T-helper 1 cell treated with Interleukin-12 subunit alpha and Interleukin-12 subunit beta and Interleukin-4 antibody, amounts not matched to agents 30 μg/mL and 1 μg/mL, for 36 hours (primary cell): Measurements from ENCODE around the gene R3HDM2.

ENCODE experiments used
- H3K27ac Mint-ChIP-seq: one replicate; pipeline ENCODE4 v1.8.0; 2021; ENCODE audit warnings: mild to moderate bottlenecking, mixed read lengths
- H3K27me3 Mint-ChIP-seq: one replicate; pipeline ENCODE4 v1.8.0; 2021; ENCODE audit warnings: low read depth, mixed read lengths
- H3K36me3 Mint-ChIP-seq: one replicate; pipeline ENCODE4 v1.8.0; 2021; ENCODE audit warnings: low read depth, mixed read lengths
- H3K4me1 Mint-ChIP-seq: one replicate; pipeline ENCODE4 v1.8.0; 2021; ENCODE audit warnings: low read depth, mixed read lengths
- H3K4me3 Mint-ChIP-seq: one replicate; pipeline ENCODE4 v1.8.0; 2021; ENCODE audit warnings: mild to moderate bottlenecking, moderate library complexity, mixed read lengths
- H3K9me3 Mint-ChIP-seq: one replicate; pipeline ENCODE4 v1.8.0; 2021; ENCODE audit warnings: mixed read lengths

The R3HDM2 gene

DNA sequence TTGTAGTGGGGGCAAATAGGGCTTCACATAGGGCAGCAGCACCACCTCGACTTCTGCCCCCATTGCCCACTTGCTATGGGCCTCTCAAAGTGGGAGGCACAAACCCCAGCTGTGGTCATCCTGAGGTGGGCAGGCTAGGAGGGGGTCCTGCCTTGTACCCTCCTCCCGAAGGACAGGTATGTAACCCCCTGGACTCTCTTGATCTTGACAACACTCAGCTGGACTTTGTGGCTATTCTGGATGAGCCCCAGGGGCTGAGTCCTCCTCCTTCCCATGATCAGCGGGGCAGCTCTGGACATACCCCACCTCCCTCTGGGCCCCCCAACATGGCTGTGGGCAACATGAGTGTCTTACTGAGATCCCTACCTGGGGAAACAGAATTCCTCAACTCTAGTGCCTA is 40.8 kb upstream of the R3HDM2 start:
- Mint-ChIP-seq H3K36me3 (peaks cover 49% of the 10 kb centered on the region), H3K9me3 (no peaks in the 10 kb centered on the region), H3K4me3 (no peak overlapping the region), H3K4me1 (peaks cover 26% of the 10 kb centered on the region), H3K27ac (no peak overlapping the region), H3K27me3 (no peaks in the 10 kb centered on the region)

- peaks cover 21% of the 10 kb centered on the region for H3K4me1 Mint-ChIP-seq
- no peaks in the 10 kb centered on the region for H3K27me3 Mint-ChIP-seq
- H3K4me3 Mint-ChIP-seq: no peak overlapping the region
- no peak overlapping the region for H3K27ac Mint-ChIP-seq
- H3K36me3 Mint-ChIP-seq: peaks cover 44% of the 10 kb centered on the region
- H3K9me3 Mint-ChIP-seq: no peaks in the 10 kb centered on the region
Observed at GRCh38 chr12:57470970-57471656, 40.3 kb upstream of the R3HDM2 start.

- peaks cover 21% of the 10 kb centered on the region for H3K4me1 Mint-ChIP-seq
- no peak overlapping the region for H3K4me3 Mint-ChIP-seq
- H3K27me3 Mint-ChIP-seq: no peaks in the 10 kb centered on the region
- peaks cover 43% of the 10 kb centered on the region for H3K36me3 Mint-ChIP-seq
- no peaks in the 10 kb centered on the region for H3K9me3 Mint-ChIP-seq
- no peak overlapping the region for H3K27ac Mint-ChIP-seq
Observed at GRCh38 chr12:57470286-57470969, 39.6 kb upstream of the R3HDM2 start.

- Mint-ChIP-seq H3K36me3 (peaks cover 39% of the 10 kb centered on the region), H3K4me1 (peaks cover 21% of the 10 kb centered on the region), H3K27me3 (no peaks in the 10 kb centered on the region), H3K4me3 (no peak overlapping the region), H3K27ac (no peak overlapping the region), H3K9me3 (no peaks in the 10 kb centered on the region)
Observed at GRCh38 chr12:57469296-57470164, 38.7 kb upstream of the R3HDM2 start.

GRCh38 chr12:57467915-57468314 is 37.1 kb upstream of the R3HDM2 start:
- Mint-ChIP-seq H3K4me1 (peaks cover 23% of the 10 kb centered on the region), H3K27ac (no peak overlapping the region)

DNA sequence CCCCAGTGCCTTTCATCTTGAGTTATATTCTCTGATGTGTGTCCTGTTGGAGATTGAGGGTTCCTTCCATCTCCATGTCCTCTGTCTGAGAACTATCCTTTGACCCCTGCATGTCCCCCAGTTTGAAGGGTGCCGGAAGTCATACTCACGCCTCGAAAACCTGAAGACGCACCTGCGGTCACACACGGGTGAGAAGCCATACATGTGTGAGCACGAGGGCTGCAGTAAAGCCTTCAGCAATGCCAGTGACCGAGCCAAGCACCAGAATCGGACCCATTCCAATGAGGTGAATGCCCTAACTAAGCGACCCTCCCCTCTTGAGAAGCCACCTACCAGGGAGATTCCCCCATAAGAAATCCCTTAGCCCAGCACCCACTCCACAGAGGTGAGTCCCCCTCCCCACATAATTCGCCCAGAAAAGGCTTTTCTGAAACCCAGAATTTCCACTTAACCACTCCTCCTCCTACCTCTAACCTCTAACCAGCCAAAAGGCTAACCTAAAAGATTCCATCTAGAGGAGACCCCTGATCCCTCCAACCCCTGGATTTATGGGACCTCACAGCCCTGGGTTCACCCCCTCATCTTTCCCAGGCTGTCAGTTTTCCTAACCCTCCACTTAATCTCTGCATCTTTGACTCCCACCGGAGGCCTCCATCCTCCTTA is 36.5 kb upstream of the R3HDM2 start:
- no peaks in the 10 kb centered on the region for H3K9me3 Mint-ChIP-seq
- peak overlapping the region; percentile 18 for H3K27ac Mint-ChIP-seq
- H3K27me3 Mint-ChIP-seq: peaks cover 5% of the 10 kb centered on the region
- H3K36me3 Mint-ChIP-seq: peaks cover 22% of the 10 kb centered on the region
- H3K4me3 Mint-ChIP-seq: no peak overlapping the region
- H3K4me1 Mint-ChIP-seq: peaks cover 26% of the 10 kb centered on the region

More at GRCh38 chr12:57467915-57468314, 37.1 kb upstream of the R3HDM2 start:
- Mint-ChIP-seq H3K9me3 (no peaks in the 10 kb centered on the region), H3K27me3 (no peaks in the 10 kb centered on the region), H3K36me3 (peaks cover 27% of the 10 kb centered on the region), H3K4me3 (no peak overlapping the region)

- peaks cover 33% of the 10 kb centered on the region for H3K4me1 Mint-ChIP-seq
- peaks cover 15% of the 10 kb centered on the region for H3K27me3 Mint-ChIP-seq
- no peaks in the 10 kb centered on the region for H3K9me3 Mint-ChIP-seq
- no peak overlapping the region for H3K4me3 Mint-ChIP-seq
- no peak overlapping the region for H3K27ac Mint-ChIP-seq
- peaks cover 17% of the 10 kb centered on the region for H3K36me3 Mint-ChIP-seq
Observed at GRCh38 chr12:57465747-57466505, 35.1 kb upstream of the R3HDM2 start.

DNA sequence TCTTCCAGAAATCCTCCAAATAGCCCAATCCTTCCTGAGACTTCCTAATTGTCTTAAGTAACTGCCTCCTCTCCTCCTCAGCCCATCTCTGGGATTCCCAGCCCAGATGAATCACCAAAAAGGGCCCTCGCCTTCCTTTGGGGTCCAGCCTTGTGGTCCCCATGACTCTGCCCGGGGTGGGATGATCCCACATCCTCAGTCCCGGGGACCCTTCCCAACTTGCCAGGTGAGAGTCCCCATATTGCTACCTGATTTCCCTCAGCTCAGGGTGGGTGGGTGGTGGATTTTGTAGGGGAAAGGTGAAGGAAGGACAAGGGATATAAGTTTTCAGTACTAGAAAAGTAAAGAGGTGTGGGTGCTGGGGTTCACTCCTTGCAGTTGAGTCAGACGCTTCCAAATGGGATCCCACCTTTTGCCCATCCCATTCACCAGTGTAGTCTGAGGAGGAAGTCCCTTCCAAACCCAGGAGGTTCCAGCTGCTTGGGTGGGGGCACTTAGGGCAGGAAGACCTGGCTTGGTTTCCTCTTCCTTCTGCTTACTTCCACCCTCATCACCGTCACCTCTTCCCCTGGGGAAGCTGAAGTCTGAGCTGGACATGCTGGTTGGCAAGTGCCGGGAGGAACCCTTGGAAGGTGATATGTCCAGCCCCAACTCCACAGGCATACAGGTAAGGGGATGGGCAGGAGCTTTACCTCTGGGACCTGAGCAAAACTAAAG is 34.3 kb upstream of the R3HDM2 start:
- Mint-ChIP-seq H3K27me3 (peaks cover 20% of the 10 kb centered on the region), H3K27ac (no peak overlapping the region), H3K36me3 (peaks cover 17% of the 10 kb centered on the region), H3K4me3 (no peak overlapping the region), H3K9me3 (no peaks in the 10 kb centered on the region), H3K4me1 (peaks cover 38% of the 10 kb centered on the region)

DNA sequence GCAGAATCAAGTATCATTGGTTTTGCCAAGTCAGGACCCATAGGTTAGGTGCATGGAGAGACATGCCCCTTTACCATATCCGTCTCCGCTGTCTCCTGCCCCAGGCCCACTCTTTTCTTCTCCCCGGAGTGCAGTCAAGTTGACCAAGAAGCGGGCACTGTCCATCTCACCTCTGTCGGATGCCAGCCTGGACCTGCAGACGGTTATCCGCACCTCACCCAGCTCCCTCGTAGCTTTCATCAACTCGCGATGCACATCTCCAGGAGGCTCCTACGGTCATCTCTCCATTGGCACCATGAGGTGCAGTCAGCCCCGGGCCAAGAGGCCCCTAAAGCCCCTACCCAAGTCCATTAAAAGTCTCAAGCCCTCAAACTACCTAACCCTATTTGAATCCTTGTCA is 33.7 kb upstream of the R3HDM2 start:
- peaks cover 40% of the 10 kb centered on the region for H3K4me1 Mint-ChIP-seq
- H3K27ac Mint-ChIP-seq: no peak overlapping the region
- H3K9me3 Mint-ChIP-seq: no peaks in the 10 kb centered on the region
- H3K36me3 Mint-ChIP-seq: peaks cover 13% of the 10 kb centered on the region
- no peak overlapping the region for H3K4me3 Mint-ChIP-seq
- H3K27me3 Mint-ChIP-seq: peaks cover 22% of the 10 kb centered on the region

DNA sequence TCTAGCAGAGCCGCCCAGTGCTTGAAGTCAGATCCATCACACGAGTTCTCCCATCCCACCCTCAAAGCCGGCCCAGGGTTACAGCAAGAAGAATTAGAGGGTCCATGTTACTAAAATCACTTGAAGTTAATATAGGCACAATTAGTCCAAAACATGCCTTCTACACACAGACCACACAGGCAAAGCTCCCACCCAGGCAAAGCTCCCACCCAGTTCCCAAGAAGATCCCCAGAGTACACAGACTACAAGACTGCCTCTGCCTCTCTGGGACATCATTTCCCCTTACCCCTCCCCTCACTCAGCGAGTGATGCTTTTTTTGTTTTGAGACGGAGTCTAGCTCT is 32.0 kb upstream of the R3HDM2 start:
- peak overlapping the region; percentile 85 for H3K4me3 Mint-ChIP-seq
- H3K27me3 Mint-ChIP-seq: peaks cover 22% of the 10 kb centered on the region
- peak overlapping the region; percentile 79 for H3K27ac Mint-ChIP-seq
- H3K4me1 Mint-ChIP-seq: peaks cover 46% of the 10 kb centered on the region
- no peaks in the 10 kb centered on the region for H3K9me3 Mint-ChIP-seq
- H3K36me3 Mint-ChIP-seq: peaks cover 4% of the 10 kb centered on the region

GRCh38 chr12:57462251-57462911 is 31.5 kb upstream of the R3HDM2 start:
- Mint-ChIP-seq H3K27me3 (peaks cover 22% of the 10 kb centered on the region), H3K4me3 (peak overlapping the region; percentile 87), H3K9me3 (no peaks in the 10 kb centered on the region), H3K36me3 (peaks cover 4% of the 10 kb centered on the region), H3K4me1 (peaks cover 46% of the 10 kb centered on the region), H3K27ac (peak overlapping the region; percentile 79)

- Mint-ChIP-seq H3K27ac (no peak overlapping the region), H3K4me1 (peaks cover 46% of the 10 kb centered on the region)
Observed at GRCh38 chr12:57461917-57462250, 31.0 kb upstream of the R3HDM2 start.

GRCh38 chr12:57461276-57461916 is 30.6 kb upstream of the R3HDM2 start:
- Mint-ChIP-seq H3K4me1 (peaks cover 46% of the 10 kb centered on the region), H3K27me3 (peaks cover 22% of the 10 kb centered on the region)

More at GRCh38 chr12:57461917-57462250, 31.0 kb upstream of the R3HDM2 start:
- Mint-ChIP-seq H3K36me3 (no peaks in the 10 kb centered on the region), H3K4me3 (peak overlapping the region; percentile 87), H3K27me3 (peaks cover 22% of the 10 kb centered on the region), H3K9me3 (no peaks in the 10 kb centered on the region)

More at GRCh38 chr12:57461276-57461916, 30.6 kb upstream of the R3HDM2 start:
- Mint-ChIP-seq H3K4me3 (peak overlapping the region; percentile 87), H3K9me3 (no peaks in the 10 kb centered on the region), H3K36me3 (no peaks in the 10 kb centered on the region), H3K27ac (peak overlapping the region; percentile 38)
